DOHH2 (cell line): ENCODE measurements around the gene FTCDNL1.

Experiments used
- EZH2phosphoT487 ChIP-seq: fragments of 200-600 bp; sonication (generic); IDR thresholded peaks from 2 replicates; pipeline ENCODE4 v1.6.1; 2017; ENCODE audit warnings: borderline replicate concordance, mild to moderate bottlenecking, antibody characterized with exemption, low read length, moderate library complexity, mixed read lengths
- TF ChIP-seq, protein P1 (sequence below): fragments of 200-600 bp; sonication (generic); IDR thresholded peaks from one replicate; pipeline ENCODE4 v1.5.1; 2014; ENCODE audit warnings: antibody characterized with exemption, mild to moderate bottlenecking, low read depth, low read length; ENCODE audit not compliant: poor library complexity, severe bottlenecking

DNA sequence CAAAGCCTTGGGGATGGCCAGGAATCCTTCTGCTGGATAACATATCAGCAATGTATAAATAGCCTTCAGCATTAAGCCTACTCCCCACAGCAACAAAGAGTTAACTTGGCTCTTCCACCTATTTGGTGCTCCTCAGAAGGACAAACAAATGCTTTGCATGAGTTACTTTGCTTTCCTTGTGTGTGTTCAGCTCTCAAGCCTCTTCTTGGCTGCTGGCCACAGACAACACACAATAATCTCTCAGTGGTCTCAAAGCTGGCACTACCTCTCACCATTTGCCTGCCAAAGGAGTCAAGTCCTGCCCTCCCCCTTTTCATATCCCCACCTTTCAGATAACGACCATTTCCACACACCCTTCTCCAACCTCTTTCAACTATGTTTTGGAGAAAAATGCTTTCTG is 17.5 kb downstream of the FTCDNL1 start:
- TF ChIP-seq, protein P1, sequence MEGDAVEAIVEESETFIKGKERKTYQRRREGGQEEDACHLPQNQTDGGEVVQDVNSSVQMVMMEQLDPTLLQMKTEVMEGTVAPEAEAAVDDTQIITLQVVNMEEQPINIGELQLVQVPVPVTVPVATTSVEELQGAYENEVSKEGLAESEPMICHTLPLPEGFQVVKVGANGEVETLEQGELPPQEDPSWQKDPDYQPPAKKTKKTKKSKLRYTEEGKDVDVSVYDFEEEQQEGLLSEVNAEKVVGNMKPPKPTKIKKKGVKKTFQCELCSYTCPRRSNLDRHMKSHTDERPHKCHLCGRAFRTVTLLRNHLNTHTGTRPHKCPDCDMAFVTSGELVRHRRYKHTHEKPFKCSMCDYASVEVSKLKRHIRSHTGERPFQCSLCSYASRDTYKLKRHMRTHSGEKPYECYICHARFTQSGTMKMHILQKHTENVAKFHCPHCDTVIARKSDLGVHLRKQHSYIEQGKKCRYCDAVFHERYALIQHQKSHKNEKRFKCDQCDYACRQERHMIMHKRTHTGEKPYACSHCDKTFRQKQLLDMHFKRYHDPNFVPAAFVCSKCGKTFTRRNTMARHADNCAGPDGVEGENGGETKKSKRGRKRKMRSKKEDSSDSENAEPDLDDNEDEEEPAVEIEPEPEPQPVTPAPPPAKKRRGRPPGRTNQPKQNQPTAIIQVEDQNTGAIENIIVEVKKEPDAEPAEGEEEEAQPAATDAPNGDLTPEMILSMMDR = no peak
- TF ChIP-seq EZH2phosphoT487 = no peak
